Measurements from ENCODE around the gene C1QTNF8.

C1QTNF8 gene

GRCh38 chr16:1127101-1127500 is 31.1 kb upstream of the C1QTNF8 start:
- DNase-seq: no peak

- DNase-seq: no peak
Measured at GRCh38 chr16:1126586-1126985, 30.5 kb upstream of the C1QTNF8 start.

GRCh38 chr16:1126044-1126443 is 30.0 kb upstream of the C1QTNF8 start:
- DNase-seq: no peak

- DNase-seq: peak in 1 of 2 donors; percentile 25
Measured at GRCh38 chr16:1125471-1125870, 29.4 kb upstream of the C1QTNF8 start.

GRCh38 chr16:1124795-1125194 is 28.8 kb upstream of the C1QTNF8 start:
- no peak for DNase-seq

- DNase-seq: no peak
Measured at GRCh38 chr16:1124291-1124690, 28.2 kb upstream of the C1QTNF8 start.

GRCh38 chr16:1123525-1124230 is 27.6 kb upstream of the C1QTNF8 start:
- DNase-seq: no peak

GRCh38 chr16:1122398-1122765 is 26.3 kb upstream of the C1QTNF8 start:
- no peak for DNase-seq

GRCh38 chr16:1121601-1122397 is 25.8 kb upstream of the C1QTNF8 start:
- DNase-seq: no peak

GRCh38 chr16:1121009-1121408 is 25.0 kb upstream of the C1QTNF8 start:
- DNase-seq: no peak

- DNase-seq: no peak
Measured at GRCh38 chr16:1120577-1120941, 24.5 kb upstream of the C1QTNF8 start.

- DNase-seq: no peak
Measured at GRCh38 chr16:1119766-1120576, 23.9 kb upstream of the C1QTNF8 start.

GRCh38 chr16:1119129-1119528 is 23.1 kb upstream of the C1QTNF8 start:
- no peak for DNase-seq

- no peak for DNase-seq
Measured at GRCh38 chr16:1117926-1118325, 21.9 kb upstream of the C1QTNF8 start.

GRCh38 chr16:1117176-1117900 is 21.3 kb upstream of the C1QTNF8 start:
- DNase-seq: no peak

- DNase-seq: no peak
Measured at GRCh38 chr16:1116693-1117077, 20.6 kb upstream of the C1QTNF8 start.

GRCh38 chr16:1113889-1114526 is 18.0 kb upstream of the C1QTNF8 start:
- no peak for DNase-seq

GRCh38 chr16:1113489-1113888 is 17.4 kb upstream of the C1QTNF8 start:
- DNase-seq: no peak

- no peak for DNase-seq
Measured at GRCh38 chr16:1112506-1113184, 16.6 kb upstream of the C1QTNF8 start.

GRCh38 chr16:1109648-1110047 is 13.6 kb upstream of the C1QTNF8 start:
- no peak for DNase-seq

- DNase-seq: no peak
Measured at GRCh38 chr16:1108299-1109252, 12.5 kb upstream of the C1QTNF8 start.

Data from stimulated activated CD4-positive, alpha-beta T cell treated with anti-CD3 and anti-CD28 coated beads, Interleukin-2, amount 100 ng/mL, for 48 hours (primary cell).